Choroid plexus epithelial cell (primary cell): ENCODE data around the gene DLK2.

Experiments
- DNase-seq: peaks from one replicate; pipeline ENCODE4 v3.0.0-alpha.2; 2010; ENCODE audit warnings: low read depth
- H3K4me3 ChIP-seq: 2 replicates; pipeline ENCODE4 v1.5.1; 2011; ENCODE audit warnings: low read depth, mild to moderate bottlenecking, control low read depth, low read length, moderate library complexity
- CTCF ChIP-seq: conservative IDR thresholded peaks from 2 replicates; pipeline ENCODE4 v1.5.1; 2011; ENCODE audit warnings: low read depth, mild to moderate bottlenecking, control low read depth, inconsistent platforms, low read length, moderate library complexity

Gene DLK2

GRCh38 chr6:43453831-43454230, 1.5 kb downstream of the DLK2 start:
- TF ChIP-seq CTCF = no peak
- H3K4me3 ChIP-seq = no peak overlapping the region
- DNase-seq = no peak

- no peak for DNase-seq
- TF ChIP-seq CTCF = no peak
- H3K4me3 ChIP-seq = no peak overlapping the region
These were observed 2.5 kb downstream of the DLK2 start for GRCh38 chr6:43452896-43453295.

- TF ChIP-seq CTCF = no peak
- H3K4me3 ChIP-seq = no peak overlapping the region
- no peak for DNase-seq
These were observed 3.4 kb downstream of the DLK2 start for GRCh38 chr6:43451939-43452338.

GRCh38 chr6:43451348-43451747, 4.0 kb downstream of the DLK2 start:
- no peak for DNase-seq
- no peak for TF ChIP-seq CTCF
- H3K4me3 ChIP-seq = no peak overlapping the region

GRCh38 chr6:43450699-43451131, 4.6 kb downstream of the DLK2 start:
- H3K4me3 ChIP-seq = no peak overlapping the region
- no peak for TF ChIP-seq CTCF
- no peak for DNase-seq

DNA sequence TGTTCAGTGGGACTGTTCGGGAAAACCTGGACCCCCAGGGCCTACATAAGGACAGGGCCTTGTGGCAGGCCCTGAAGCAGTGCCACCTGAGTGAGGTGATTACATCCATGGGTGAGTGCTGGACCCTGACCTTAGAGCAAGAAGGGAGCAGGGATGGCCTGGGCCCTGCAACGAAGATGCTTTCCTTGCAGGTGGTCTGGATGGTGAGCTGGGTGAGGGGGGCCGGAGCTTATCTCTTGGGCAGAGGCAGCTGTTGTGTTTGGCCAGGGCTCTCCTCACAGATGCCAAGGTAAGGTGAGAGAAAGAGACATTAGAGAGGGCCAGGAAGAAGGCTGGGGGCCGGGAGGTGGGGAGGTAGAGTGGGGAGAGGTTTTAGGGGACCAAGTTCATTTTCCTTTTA, 6.4 kb downstream of the DLK2 start:
- no peak for DNase-seq
- H3K4me3 ChIP-seq = no peak overlapping the region
- TF ChIP-seq CTCF = no peak

- DNase-seq = no peak
- no peak for TF ChIP-seq CTCF
- H3K4me3 ChIP-seq = no peak overlapping the region
These were observed 7.7 kb downstream of the DLK2 start for GRCh38 chr6:43447604-43448003.
